Measurements from ENCODE around the gene KCNJ18.
"Not testable (repeated sequence)": the region's sequence is repeated elsewhere in the genome, so short reads cannot be mapped to it uniquely, and the experiment has no call there.

Gene KCNJ18

GRCh38 chr17:21705021-21705601 lies 12.8 kb downstream of the KCNJ18 start:
- no peak for DNase-seq

DNA sequence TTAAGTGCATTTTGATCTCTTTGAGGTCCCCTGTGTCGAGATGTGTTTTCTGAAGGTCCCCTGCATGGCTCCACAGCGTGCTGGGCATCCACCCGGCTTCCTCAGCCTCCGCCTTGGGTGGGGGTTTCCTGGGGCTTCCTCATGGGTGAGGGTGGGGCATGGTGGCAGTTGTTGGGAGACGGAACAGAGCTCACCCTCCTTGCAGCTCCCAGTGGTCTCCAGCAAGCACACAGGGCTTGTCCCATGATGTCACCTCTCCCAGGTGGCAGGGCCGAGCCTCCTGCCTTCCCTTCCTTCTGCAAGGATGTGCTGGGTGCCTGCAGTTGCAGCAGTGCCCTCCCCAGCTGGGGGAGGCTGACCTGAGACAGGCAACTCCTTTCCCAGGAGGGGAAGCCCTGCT lies 13.4 kb downstream of the KCNJ18 start:
- not testable (repeated sequence) for DNase-seq

DNA sequence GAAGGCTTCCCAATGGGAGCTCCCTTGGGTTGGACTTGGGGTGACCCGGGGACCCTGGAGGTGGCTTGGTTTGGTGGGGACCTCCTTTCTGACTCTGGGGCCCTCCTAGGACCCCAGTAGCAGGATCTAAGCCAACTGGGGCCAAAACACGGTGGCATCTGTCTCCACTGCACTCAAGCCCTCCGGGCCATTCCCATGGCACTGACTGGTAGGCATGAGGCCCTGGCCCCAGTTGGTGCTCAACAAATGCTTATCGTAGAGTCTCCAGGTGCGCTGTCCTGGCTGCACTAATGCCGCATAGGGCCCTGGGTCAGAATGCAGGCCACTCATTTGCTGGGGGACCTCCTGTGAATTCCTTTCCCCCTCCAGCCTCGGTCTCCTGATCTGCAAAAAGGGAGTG lies 14.2 kb downstream of the KCNJ18 start:
- not testable (repeated sequence) for DNase-seq

GRCh38 chr17:21707131-21707530 lies 14.8 kb downstream of the KCNJ18 start:
- DNase-seq = not testable (repeated sequence)

DNA sequence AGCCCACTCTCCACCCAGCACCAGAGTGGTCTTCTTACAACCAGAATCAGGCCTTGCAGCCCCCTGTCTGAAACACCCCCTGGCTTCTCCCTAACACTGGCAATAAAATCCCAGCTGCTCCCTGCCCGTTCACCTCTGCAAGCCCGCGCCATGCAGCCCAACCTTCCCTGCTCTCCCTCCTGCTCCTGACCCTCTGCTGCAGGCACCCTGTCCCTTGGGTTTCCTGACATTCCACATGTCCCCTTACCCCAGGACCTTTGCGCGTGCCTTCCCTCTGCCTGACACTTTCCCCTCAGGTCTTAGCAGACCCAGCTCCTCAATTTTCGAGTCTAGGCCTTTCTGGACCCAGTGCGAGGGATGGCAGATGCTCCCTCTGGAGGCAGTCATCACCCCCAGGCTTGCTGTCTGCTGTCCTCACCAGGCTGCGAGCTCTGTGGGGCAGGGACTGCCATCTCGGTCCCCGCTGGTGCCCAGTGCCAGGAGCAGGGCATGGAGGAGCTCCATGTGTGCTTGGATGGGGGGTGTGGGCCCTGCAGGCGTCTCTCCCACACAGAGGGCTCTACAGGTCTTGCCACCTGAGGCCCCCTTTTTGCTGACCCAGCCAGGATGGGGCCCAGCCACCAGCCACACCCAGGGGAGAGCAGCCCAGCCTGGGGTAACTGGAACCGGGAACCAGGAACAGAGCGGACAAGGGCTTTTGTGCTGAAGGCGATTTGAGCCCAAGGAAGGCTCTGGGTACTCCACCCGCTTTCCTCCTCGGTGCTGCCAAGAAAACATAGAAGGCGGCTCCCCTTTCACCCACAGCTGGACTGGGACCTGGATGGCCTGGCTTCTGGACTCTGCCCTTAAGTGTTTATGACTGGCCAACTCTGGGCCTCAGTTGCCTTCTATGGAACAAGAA lies 15.6 kb downstream of the KCNJ18 start:
- DNase-seq = not testable (repeated sequence)

DNA sequence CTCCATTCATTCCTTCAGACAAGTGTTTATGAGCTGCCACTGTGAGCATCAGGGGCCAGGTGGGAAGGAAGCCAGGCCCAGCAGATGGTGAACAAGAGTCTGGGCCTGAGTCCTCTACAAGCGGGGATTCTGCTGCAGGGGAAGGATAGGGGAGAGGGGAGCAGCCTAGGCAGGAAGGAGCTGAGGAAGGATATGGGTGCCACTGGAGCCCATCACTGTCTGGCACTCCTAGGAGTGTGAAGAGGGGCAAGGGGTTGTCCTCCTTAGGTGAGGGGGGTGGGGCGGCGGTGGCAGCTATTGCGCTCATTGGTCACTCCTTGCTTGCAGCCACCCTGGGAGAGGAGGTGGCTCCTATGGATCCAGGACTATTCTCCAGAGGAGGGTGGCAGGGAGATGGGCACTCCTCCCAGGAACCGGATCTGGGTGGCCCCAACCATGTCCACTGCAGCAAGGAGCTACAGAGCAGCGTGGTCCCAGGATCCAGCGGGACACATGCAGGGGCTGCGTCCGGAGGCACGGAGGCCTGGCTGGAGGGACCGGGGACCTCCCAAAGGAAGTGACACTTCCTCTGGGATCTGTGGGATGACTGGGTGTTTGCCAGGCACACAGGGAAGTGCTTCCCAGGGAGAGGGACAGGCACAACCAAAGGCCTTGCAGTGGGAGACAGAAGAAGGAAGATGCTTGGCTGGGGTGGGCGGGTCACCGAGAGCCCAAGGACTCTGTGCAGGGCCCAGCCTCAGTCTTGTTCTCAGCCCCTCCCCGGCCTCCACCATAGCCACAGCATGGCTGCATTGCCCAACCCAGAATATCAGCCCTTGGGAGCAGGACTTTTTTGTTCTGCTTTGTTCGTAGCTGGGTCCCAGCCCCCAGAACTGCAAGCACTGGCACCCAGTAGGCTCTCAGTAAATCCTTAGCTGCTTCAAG lies 16.6 kb downstream of the KCNJ18 start:
- DNase-seq = not testable (repeated sequence)

DNA sequence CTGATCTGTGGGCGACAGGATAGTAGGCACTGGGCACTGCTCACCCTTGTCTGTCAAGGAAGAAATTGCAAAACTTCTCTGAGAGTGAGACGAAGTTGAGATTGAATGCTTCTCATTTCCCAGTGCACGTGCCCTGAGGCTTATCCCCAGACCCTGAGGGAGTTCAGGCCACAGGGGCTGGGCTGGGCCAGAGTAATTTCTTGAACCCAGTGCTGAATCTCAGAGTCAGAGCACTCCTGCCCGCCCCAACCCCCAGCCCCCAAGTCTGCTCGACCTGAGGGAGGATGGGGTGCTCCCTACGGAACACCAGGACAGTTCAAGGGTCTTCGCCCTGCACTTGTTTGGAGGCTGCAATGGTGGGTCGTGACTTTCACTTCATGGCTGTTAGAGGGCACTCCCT lies 17.7 kb downstream of the KCNJ18 start:
- DNase-seq = not testable (repeated sequence)

DNA sequence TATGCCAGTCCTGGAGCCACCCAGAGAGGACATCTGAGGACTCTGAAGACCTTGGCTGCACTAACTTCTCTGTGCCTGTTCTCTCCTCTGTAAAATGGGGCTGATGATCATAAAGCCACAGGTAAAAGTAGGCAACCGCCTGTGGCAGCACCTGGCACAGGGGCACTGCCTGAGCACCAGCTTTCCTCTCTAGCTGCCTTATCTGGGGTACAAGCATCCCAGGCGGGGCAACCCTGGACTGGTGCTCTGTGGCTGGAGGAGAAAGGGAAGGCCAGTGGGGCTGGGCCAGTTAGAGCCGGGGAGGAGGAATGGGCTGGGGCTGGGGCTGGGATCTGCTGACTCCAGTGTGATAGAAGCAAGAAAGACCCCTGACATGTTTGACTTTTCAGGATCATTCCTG lies 18.2 kb downstream of the KCNJ18 start:
- not testable (repeated sequence) for DNase-seq

GRCh38 chr17:21711182-21711581 lies 18.9 kb downstream of the KCNJ18 start:
- DNase-seq = no peak

DNA sequence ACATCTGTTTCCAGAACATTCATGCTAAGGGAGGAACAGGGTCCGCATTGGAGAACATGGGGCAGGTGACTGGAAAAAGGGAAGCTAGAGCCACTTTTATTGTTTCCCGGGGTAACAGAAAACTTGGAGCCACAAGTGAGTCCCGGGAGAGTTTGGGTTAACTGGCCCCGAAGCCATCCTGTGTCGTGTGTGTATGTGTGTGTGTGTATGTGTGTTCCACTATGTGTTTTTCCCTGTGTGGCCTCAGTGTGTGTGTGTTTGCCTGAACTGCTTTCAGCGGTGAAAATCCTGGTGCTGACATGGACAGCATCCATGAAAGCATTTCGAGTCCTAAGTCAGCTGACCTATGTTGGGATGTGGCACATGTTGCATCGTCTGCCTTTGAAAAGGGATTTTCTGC lies 20.7 kb downstream of the KCNJ18 start:
- DNase-seq = not testable (repeated sequence)

GRCh38 chr17:21713631-21714030 lies 21.3 kb downstream of the KCNJ18 start:
- DNase-seq = not testable (repeated sequence)

DNA sequence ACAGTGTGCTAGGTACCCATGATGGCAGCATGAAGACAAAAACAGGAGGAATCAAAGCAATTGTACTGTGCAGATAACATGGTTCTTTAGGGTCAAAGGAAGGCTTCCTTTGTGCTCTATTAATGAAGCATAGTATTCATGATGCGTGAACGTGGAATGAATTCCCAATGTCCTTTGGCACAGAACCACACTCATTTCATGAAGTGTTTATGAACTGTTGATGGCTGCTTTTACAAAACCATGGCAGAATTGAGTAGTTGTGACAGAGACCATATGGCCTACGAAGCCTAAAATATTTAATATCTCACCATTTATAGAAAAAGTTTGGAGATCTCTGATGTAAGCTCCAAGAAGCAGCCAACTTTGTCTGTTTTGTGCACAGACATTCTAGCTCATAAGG lies 22.4 kb downstream of the KCNJ18 start:
- DNase-seq = not testable (repeated sequence)

DNA sequence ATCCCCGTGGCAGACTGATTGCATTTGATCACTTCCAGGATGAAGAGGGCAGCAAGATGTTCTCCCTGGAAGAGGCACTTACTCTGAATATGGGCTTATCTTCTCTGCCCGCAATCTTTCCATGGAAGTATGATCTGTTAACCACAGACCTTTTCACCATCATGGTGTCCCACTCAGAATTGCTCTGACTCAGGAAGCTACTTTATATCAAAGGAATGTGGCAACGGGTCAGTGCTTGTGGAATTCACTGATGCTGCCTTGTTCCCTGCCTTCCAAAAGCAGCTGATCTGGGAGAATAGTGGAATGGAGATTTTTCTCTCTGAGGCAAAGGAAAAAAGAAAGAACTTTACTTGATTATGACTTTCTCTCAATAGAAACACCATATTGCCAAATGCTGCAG lies 23.6 kb downstream of the KCNJ18 start:
- DNase-seq = not testable (repeated sequence)

- DNase-seq = not testable (repeated sequence)
Measured at GRCh38 chr17:21718971-21719370, 26.6 kb downstream of the KCNJ18 start.

DNA sequence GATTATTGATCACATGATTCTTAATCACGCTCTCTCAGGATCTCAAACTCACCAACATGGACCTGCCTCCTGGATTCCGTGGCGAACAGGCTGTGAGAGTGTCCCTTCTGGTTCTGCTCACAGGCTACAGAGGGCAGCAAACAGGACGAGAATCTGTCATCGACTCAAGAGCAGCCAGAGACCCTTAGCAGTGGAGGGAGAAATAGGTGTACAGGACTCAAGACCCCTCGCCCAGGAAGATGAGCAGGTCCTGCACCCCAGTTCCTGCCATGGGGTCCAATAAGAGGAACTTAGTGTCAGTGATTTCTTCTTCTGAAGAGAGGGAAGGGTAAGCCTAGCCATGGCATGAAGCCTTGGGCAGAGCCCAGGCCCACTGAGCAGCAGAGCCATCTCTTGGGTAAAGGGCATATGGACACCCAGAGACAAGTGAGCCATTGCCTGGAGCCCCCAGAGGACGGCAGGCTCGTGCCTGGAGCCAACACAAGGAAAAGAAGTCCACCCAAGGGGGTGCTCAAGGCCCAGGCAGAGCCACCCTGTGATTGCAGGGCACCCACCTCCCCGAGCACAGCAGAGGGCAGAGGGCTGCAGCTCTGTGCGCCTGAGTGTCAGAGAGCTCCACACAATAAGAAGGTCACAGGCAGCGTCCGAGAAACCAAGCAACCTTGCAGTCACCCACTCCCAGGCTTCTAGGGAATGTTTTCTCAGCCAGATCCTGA lies 27.3 kb downstream of the KCNJ18 start:
- DNase-seq = not testable (repeated sequence)

GRCh38 chr17:21720566-21720965 lies 28.2 kb downstream of the KCNJ18 start:
- not testable (repeated sequence) for DNase-seq

DNA sequence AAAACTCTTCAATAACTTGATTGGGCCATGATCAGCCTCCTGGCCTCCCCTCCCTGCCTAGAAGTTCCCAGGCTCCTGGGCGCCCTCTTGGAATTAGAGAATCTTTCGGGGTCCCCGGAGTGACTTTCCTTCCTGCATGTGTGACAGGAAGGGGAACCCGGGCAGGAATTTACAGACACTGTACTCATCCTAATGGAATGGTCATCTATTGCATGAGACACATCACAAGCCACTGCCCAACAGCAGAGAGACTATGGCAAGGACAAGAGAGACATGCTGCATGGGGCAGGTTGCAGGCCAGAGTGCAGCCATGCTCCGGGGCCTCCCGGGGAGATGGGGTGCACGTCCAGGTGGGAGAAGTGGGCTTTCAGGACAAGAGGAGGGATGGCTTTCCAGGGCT lies 29.9 kb downstream of the KCNJ18 start:
- DNase-seq = not testable (repeated sequence)

DNA sequence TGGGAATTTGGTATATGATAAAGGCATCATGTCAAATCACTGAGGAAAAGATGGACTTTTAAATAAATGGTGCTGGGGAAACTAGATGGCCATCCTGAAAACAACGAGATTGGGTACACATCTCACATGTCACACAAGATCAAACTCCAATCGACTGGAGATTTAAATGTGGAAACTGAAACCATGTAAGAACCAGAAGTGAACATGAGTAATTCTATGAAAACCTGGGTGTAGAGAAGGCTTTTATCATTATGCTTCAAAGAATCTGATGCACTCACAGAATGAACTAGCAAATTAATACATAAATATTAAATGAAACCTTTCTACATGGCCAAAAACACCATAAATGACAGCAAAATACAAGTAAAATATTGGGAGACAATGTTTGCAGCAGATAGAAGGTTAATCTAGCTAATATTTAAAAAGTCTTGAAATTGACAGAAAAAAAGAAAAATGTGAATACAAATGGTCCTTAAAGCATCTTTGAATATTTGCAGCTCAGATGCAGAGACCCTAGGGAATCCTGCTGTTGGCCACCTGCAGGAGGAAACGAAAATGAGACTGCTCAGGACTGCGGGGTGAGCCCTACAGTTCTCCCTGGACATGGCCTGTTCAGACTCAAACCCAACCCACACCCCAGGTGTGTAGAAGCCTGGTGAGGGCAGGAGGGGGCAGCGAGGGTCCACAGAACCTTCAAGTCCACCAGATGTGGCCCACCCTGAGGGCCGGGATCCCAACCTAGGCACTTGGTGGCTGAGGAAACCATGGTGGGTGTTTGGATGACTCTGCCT lies 32.1 kb downstream of the KCNJ18 start:
- not testable (repeated sequence) for DNase-seq

- not testable (repeated sequence) for DNase-seq
Measured at GRCh38 chr17:21731076-21731475, 38.8 kb downstream of the KCNJ18 start.

- not testable (repeated sequence) for DNase-seq
Measured at GRCh38 chr17:21733931-21734330, 41.6 kb downstream of the KCNJ18 start.

DNA sequence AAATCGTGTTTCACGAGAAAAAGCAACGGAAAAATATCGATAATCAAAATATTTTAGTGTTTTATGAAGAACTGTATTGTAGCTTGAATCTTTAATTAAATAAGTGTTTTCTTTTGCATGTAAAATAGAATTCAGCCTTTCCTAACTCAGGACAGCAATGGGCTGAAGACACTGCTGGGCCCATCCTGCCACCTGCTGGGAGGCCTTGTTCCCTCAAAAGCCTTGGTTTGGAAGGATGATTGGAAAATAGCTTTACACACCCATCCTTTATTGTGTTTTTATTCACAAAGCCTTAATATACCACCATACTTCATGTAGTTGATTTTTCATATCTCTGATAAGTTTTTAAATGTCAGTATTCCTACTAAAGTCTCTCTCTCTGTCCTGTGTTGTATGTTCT lies 43.5 kb downstream of the KCNJ18 start:
- not testable (repeated sequence) for DNase-seq

Measured in NCI-H1105 treated with DMSO at 0.1 percent for 48 hours (cell line).